Umbilical cord (tissue), 2 donors: Measurements from ENCODE around the gene ASB13. TPM values are rescaled to one million over a fixed set of nuclear protein-coding genes. Genes with fewer than 3 reads are reported as not detected.
"Not testable (repeated sequence)": the region's sequence is repeated elsewhere in the genome, so short reads cannot be mapped to it uniquely, and the experiment has no call there.

ENCODE experiments used
- DNase-seq: peaks from one replicate; pipeline ENCODE4 v3.0.0-alpha.2; 2015; ENCODE audit warnings: low spot score
- total RNA-seq: library from RNA; depleted of rRNA; stranded (reverse); fragments of >200 nt; gene quantifications from one replicate; pipeline ENCODE4 v1.2.3, GENCODE V29; 2014; ENCODE audit warnings: low replicate concordance; ENCODE audit not compliant: insufficient read depth

Gene ASB13
- total RNA-seq, 1 donor from 2014 or later, result 7.0 TPM

DNA sequence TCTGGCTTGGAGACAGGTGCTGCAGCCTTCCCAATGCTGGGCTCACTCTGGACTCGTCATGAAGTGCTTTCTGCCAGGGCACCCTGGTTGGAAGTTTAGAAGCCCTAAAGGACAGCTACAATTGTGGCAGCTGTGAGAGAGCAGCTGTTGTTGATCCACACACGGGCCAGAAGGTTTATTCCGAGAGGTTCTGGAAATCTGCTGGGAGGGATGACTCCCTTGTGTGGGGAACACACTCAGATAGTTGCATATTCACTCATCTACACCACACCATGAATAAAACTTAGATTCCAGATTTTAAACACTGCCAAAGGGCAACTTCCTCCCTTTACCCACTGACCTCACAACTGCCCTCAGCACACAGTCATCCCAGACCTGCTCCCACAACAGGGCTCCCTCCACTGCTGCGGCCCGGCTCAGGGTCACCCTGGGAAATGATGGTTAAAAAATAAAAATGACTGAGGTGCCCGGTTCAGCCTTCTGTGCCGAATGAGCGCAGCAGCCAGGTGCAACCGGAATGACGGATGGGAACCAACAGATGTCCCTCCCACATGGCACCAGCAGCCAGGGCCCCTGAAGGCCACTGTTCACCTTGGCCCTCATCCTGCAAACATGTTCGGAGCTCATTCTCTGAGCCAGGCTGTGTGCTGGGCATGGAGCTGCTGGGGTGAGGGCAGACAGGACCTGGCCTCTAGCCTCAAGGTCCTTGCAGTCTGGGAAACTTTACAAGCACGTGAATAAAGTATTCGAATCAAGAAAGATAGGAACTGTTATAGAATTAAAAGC, 40.2 kb downstream of the ASB13 start:
- DNase-seq, result no peak

DNA sequence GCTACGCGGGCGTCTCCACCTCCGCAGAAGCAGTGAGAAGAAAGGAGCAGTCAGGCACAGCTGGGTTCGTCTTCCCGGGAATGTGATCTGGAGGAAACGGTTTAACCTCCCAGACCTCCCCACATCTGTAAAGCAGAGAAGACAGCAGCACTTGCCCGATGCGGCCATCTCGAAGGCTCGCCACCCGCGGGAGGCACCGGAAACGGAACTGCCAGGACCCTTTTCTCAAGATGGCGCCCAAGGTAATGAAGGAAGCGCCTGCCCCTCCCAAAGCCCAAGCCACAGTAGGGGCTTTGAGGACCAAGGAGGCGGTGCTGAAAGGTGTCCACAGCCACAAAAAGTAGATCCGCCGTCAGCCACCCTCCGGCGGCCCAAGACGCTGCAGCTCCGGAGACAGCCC, 41.7 kb downstream of the ASB13 start:
- DNase-seq, result no peak

DNA sequence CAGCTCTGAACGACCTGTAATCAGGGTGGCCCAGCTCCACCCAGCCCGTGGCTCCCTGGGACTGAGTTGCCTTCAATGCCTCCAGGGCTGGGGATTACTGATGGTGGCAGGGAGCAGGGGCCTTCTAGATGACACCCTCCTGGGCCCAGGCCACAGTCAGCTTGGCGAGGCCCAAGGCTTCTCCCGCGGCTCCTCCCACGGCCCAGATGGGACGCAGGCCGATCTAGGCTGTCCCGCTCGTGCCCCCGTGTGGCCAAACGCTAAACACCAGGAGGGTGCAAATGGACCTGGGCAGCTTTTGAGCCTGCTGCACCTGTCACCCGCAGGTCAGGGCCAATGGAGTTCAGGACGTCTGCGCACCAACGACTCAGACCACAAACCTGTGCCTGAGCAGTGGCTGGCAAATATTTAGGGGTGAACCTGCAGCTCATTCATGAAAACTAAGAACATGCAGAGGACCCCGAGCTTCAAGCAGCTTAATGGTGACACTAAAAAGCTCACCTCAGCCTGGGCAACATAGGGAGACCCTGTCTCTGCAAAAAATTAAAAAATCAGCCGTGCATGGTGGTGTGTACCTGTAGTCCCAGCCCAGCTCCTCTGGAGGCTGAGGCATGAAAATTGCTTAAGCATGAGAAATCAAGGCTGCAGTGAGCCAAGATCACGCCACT, 43.2 kb downstream of the ASB13 start:
- DNase-seq, result peak; percentile 88

DNA sequence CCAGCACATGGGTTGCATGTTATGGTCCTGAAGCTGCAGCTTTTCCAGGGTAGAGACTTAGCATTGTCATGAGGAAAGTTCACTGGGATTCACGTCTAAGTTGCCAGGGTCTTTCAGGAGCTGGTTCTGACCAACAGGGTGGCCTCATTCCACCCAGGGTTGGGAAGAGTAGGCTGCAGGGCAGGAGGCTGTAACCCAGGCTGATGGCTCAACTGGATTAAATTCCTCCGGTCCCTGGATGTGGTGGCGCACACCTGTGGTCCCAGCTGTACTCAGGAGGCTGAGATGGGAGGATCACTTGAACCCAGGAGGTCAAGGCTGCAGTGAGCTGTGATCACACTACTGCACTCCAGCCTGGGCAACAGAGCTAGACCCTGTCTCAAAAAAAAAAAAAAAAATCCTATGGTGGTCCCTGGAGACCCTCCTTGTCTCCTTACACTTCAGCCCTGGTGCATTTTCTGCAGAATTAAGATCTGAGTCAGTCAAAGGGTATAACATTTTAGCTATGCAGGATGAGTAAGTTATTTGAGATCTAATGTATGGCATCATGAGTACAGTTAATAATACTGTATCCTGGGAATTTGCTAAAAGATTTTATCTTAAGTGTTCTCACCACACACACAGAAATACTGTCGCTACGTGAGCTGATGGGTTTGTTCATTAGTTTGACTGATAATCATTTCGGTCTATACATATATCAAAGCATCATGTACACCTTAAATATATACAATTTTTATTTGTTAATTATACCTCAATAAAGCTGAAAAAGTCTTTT, 44.0 kb downstream of the ASB13 start:
- DNase-seq, result no peak

DNA sequence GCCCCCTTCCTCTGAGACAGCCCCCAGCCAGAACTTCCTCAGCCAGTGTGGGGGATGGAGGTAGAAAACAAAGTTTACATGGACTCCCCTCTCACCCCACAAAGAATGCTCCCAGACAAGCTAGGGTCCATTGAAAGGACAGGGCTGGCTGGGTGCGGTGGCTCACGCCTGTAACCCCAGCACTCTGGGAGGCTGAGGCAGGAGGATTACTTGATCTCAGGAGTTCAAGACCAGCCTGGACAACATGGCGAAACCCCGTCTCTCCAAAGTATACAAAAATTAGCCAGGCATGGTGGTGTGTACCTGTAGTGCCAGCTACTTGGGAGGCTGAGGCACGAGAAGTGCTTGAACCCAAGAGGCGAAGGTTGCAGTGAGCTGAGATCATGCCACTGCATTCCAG, 45.0 kb downstream of the ASB13 start:
- DNase-seq, result not testable (repeated sequence)

DNA sequence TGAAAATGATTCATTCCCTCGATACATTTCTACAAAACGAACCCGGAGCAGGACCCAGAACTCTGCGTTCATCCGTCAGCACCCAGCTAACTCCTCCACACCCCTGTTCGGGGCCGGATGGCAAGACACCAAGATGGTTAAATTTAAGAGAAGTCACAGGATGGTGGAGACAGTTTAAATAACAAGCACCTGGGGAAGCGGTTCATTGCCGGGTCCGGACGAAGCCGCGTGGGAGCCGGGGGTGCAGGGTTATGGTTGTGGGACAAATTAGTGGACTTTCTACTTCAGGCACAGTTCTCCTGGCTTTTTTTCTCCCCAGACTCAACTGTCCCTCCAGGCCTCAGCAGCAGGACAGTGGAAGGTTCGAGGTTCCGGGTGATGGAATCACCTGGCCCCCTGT, 45.4 kb downstream of the ASB13 start:
- no peak for DNase-seq

DNA sequence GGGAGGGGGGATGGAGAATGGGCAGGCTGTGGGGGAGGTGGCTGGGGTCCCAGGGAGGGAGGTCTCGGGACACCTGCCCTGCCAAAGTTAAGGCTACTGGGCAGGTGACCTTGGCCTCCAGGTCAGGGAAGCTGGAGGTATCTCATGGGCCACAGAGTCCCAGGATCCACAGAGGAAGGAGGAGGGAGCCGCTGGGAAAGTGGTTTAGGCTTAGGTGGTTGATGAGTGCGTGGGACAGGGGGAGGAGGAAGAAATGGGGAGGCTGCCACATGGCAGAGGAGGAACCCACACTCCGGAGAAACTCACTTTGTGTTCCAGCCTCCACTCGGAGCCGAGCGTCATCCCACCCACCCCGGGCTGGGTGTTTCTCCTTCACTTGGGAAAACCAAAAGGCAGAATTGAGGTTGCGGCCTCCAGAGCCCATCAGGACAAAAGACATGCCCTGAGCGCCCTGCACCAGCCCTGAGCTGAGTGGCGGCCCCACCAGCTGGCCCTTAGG, 46.1 kb downstream of the ASB13 start:
- no peak for DNase-seq

DNA sequence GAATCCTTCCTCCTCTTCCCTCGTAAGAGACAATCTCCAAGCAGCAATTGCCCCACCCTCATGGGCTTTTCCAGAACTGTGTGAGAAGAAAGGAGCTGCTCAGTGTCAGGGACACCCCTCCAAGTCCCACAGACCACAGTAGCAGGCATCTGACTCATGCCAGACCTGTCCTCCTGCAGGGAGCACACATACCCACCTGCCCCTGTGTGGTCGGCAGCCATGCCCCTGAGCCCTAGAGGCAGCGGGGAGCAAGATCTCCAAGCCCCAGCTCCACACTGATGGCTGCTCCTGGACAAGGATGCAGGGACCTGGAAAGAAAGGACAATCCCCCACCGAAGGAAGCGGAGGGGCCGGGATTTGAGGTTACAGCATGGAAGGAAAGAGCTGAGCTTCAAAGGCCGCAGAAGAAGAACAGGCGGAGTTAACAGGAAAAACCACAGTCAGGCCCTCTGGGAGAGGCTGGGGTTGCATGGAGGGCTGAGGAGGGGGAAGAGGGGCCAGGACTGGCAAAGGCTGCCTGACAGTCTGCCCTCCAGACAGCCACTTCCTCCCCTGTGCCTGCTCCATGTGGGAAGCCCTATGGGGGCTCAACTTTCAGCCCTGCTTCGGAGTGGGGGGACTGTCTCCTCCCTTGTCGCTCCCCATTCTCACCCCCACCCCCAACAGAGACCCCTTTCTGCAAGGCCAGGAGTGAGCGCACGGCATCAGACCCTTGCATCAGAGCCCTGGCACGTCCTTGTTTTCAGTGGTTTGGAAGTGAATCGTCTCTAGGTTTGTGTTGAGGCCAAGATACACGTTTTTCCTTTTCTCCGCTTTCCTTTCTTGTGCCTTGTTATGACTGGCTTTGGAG, 46.8 kb downstream of the ASB13 start:
- DNase-seq, result no peak

DNA sequence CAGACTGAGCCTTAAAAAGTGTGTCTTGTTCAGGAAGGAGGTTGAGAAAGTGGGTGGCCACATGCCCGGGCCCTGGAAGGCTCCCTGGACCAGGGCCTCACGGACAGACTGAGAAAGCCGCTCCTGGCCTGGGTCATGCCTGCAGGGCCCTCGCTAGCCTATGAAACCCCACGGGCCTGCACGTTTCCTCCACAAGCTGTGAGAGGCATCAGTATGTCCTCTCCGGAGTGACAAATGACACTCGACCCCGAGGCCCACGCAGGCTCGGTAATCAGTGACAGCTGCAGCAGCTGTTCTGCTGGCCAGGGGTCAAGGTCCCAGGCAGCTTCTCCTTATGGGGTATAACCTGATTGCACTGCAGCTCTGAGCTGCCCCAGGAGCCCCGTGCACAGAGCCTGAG, 47.6 kb downstream of the ASB13 start:
- no peak for DNase-seq

DNA sequence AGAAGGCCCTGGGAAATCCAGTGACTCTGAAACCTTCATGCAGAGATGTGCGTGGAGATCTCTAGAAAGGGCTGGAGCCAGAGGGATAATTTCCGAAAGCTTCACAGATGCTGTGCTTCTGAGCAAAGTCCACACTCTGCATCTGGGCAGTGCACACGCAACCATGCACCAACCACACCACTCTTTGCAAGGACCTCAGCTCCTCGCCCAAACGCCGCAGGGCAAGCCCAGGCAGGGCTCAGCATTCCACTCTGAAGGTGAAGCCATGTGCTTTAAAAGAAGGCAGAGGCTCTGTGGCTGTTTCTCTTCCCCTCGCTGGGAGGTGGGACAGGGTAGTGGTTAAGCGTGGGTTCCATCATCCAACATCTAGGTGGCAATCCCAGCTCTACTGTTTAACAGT, 48.4 kb downstream of the ASB13 start:
- no peak for DNase-seq

DNA sequence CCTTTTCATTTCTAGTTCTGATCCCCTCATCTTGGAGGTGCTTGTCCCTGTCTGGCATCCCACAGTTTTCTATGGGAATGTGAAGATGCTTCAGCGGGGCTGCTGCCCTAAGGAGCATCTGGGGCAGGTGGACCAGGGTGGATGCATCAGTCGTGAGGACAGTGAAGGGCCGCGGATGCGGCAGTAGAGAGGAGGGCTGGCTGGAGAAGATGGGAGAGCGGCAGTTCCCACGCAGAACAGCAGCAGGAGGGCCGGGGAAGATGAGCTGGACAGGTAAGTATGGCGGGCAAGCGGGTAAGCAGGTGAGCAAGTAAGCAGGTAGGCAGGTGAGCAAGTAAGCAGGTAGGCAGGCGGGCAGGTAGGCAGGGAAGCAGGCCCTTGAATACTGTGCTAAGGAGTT, 48.9 kb downstream of the ASB13 start:
- no peak for DNase-seq

DNA sequence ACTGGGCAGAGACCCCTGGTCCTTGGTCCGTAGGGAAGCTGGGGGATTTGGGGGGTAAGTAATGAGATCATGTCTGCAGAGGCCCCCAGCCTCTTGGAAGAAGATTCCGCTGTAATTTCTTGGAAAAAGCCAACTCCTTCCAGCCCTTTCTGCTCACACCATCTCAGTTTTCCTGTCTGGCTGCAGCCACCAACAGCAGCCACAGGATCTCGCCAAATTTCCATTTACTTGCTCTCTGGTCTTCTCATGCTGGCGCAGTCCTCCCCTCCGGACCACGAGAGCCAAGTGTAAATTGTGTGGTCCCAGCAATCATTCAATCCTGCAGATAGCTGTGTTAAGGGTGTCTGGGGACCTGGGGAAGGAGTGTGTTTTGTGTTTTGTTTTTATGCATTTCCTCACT, 49.6 kb downstream of the ASB13 start:
- no peak for DNase-seq

DNA sequence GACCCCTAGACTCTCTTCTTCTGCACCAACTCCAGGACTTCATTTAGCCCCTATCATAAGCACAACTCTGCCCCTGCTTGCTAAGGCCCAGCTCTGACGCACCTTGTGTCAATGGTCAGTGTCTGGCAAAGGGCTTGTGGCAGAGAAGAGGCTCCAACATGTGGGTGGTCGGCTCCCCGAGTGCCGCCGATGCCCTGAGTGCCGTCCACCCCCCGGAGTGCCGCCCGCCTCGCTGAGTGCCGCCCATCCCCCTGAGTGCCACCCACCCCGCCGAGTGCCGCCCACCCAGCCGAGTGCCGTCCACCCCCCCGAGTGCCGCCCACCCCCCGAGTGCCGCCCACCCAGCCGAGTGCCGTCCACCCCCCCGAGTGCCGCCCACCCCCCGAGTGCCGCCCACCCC, 50.3 kb downstream of the ASB13 start:
- no peak for DNase-seq

DNA sequence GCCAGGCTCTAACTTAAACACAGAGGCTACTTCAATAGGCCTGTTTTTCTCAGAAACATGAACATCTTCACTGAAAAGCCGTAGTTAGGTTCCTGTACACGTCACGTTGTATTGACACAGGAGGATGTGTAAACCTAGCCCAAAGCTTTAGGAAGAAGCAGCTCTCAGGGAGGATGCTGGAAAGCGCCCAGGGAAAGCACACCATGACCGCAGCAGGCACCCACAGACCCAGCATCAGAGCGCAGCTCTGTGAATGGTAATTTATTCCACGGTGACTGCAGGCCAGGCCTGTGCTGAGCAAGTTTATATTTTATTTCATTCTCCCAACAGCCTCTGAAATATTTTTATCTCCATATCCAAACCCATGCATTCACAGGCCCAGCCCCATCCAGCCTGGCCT, 51.1 kb downstream of the ASB13 start:
- DNase-seq, result peak; percentile 67

DNA sequence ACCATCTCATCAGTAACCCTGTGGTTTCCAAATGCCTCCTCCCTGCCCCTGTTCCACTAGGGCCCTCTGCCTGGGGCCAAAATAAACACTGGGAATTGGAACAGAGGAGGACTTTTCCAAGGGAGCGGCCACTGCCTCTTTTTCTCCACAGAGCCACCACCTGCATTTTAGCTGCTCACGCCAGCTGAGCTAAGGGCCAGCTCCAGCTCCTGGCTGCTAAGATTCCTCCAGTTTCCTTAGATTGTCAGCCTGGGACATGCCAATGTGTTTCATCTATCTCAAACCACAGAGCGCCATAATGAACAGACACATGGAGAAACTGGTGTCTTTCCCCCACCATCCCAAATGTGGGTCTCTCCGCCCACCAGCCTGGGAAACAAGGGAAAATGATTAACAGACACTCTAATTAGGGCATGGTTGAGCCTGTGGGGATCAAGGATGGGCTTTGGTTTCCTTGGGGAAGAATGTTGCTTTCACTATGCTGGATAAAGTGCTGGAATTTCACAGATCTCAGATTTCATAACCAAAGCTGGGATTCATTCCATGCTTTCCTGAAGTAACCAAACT, 52.2 kb downstream of the ASB13 start:
- peak; percentile 79 for DNase-seq

DNA sequence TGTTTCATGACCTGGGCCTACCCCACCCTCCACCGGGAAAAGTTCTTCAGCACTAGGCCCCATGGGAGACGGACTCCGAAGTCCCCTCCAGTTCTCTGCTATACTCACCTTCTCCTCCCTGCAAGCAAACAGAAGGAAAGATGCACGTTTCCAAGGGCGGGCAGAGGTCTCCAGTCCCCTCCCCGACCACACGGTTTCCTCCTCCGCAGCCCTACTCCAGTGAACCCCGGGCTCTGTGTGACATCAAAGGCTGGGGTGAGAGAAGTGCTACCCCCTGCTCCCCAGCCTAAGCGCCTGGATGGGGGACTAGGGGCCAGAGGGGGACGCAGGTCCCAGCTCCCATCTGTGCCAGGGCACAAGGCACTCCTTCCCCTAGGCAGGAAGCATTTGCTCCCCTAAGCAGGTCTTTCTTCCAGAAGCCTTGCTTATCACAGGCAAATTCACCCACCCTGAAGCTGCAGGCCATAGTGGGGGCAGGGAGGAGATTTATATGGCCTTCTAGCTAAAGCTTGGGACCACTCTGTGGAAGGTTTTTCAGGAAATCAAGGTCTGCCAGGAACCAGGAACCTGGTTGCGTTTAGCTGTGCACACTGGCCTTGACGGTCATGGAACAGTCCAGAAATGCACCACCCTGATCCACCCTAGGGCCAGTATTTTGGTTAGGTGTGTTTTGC, 52.8 kb downstream of the ASB13 start:
- no peak for DNase-seq

DNA sequence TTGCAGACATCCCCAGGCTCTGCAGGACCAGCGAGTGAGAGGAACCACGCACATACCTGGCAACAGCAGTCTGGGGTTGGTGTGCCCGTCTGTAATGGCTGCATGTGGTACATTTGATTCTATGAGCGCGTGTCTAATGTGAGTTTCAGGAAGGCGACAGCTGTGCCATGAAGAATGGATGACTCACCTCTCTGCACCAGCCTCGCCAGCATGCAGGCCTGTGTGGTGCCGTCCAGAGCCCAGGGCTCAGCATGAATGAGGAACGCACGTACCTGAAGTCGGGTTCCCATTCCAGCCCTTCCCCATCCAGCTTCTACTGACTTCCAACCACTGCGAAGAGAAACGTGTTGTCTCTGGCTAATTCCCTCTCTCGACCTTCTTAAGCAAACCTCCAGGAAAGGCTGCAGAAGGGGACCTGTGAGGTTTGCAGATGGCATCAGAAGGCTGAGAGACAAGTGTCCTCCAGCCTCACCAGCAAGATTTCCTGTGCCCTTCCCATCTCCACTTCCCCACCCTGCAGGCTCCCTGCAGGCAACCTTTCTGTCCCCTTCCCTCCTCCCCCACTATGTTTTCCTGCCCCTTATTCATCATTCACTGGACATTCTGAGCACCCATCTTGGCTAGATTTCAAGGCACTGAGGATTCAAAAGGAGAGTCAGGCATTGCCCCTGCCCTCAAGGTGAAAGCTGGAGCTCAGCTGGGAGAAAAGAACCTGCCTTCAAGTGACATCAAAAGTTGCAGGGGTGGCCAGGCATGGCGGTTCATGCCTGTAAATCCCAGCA, 54.3 kb downstream of the ASB13 start:
- no peak for DNase-seq

DNA sequence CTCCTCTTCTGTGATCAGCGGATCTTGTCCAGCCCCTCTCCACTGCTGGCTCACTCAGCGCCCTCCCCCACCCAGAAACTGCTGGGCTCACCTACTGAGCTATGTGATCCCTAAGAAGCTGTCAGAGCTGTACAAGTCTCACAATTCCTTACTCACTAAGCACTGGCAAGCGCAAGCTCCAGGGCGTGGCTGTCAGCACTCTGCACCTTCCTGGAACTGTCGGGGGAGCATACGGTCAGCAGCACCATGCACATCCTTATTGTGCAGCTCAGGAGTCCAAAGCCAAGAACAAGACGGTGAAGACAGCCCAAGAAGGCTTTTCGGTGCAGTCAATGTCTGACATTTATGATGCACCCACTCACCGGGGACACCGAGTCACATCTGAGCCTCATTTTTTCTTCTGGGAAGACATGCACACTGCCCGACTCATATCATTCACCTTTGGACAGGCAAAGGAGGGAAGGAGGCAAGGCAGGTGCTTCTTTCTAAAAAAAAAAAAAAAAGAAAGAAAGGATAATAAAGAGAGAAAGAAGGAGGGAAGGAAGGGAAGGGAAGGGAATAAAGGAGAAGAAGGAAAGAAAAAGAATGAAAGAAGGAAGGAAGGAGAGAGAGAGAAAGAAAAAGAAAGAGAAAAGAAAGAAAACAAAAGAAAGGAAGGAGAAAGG, 56.3 kb downstream of the ASB13 start:
- no peak for DNase-seq

DNA sequence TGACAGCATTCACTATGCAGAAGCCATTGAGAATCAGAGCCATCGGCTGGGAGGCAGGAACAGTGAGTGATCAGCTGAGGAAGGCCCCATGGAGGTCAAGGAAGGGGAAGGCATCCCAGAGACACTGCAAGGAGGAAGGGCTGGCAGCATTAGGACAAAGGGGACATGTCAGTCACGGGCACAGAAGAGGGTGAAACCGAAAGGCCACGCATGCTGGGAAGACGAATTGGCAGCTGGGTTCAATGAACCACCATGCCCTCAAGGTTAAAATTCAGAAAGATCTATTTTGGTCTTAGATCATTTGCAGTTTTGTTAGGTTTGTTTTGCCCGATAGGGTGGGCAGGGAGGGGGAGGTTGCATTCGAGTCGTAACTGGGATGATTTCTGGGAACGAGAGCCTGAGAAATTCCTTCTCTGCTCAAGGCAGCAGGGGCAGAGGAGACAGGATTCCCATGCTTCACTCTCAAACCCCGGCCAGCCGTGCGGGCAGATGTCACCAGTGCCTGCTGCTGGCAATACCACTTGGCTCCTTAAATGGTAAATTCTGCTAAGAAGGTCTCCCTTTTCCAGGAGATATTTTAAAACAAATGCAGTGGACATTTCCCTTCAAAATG, 57.7 kb downstream of the ASB13 start:
- no peak for DNase-seq
